ENCODE measurements around the gene LAIR1.

GRCh38 chr19:54319892-54320670, 44.6 kb downstream of the LAIR1 start:
- TF ChIP-seq CTCF (IDR thresholded peaks at IDR 0.05) (no peak), POLR2AphosphoS5 (IDR thresholded peaks at IDR 0.05) (no peak), POLR2A (IDR thresholded peaks at IDR 0.05) (no peak)
